T-helper 9 cell (primary cell): ENCODE data around the gene COMMD4.
"Not testable (repeated sequence)": the region's sequence is repeated elsewhere in the genome, so short reads cannot be mapped to it uniquely, and the experiment has no call there.

ENCODE experiments used
- DNase-seq: peaks from one replicate; pipeline ENCODE4 v3.0.0-alpha.2; 2020

COMMD4 gene

GRCh38 chr15:75383986-75384385 is 48.1 kb downstream of the COMMD4 start:
- DNase-seq: not testable (repeated sequence)
